Skeletal muscle satellite cell (primary cell): Measurements from ENCODE around the gene DUOXA2. TPM values are rescaled to one million over a fixed set of nuclear protein-coding genes. Genes with fewer than 3 reads are reported as not detected.
"Not testable (repeated sequence)": the region's sequence is repeated elsewhere in the genome, so short reads cannot be mapped to it uniquely, and the experiment has no call there.

ENCODE experiments used
- H3K27me3 ChIP-seq: 2 replicates; pipeline ENCODE4 v1.7.0; 2013; ENCODE audit warnings: low read length; ENCODE audit not compliant: control insufficient read depth, insufficient read depth
- H3K36me3 ChIP-seq: 2 replicates; pipeline ENCODE4 v1.7.0; 2013; ENCODE audit warnings: mild to moderate bottlenecking, control low read depth, low read length; ENCODE audit not compliant: insufficient read depth
- H3K4me1 ChIP-seq: 2 replicates; pipeline ENCODE4 v1.7.0; 2013; ENCODE audit warnings: low read length; ENCODE audit not compliant: control insufficient read depth, insufficient read depth
- H3K4me2 ChIP-seq: 2 replicates; pipeline ENCODE4 v1.7.0; 2013; ENCODE audit warnings: mild to moderate bottlenecking, low read length
- H3K4me3 ChIP-seq: 2 replicates; pipeline ENCODE4 v1.7.0; 2013; ENCODE audit warnings: low read length
- H3K9ac ChIP-seq: 2 replicates; pipeline ENCODE4 v1.7.0; 2013; ENCODE audit warnings: mild to moderate bottlenecking, low read depth, low read length, moderate library complexity
- H3K9me3 ChIP-seq: replicated peaks from 2 replicates; pipeline ENCODE4 v1.7.0; 2013; ENCODE audit warnings: mild to moderate bottlenecking, control low read depth, low read length
- total RNA-seq: library from RNA; depleted of rRNA; stranded (reverse); fragments of >200 nt; gene quantifications from 2 replicates; pipeline ENCODE4 v1.2.3, GENCODE V29; 2012; rRNA removed

DUOXA2 gene
- not detected in 2 replicates for total RNA-seq

DNA sequence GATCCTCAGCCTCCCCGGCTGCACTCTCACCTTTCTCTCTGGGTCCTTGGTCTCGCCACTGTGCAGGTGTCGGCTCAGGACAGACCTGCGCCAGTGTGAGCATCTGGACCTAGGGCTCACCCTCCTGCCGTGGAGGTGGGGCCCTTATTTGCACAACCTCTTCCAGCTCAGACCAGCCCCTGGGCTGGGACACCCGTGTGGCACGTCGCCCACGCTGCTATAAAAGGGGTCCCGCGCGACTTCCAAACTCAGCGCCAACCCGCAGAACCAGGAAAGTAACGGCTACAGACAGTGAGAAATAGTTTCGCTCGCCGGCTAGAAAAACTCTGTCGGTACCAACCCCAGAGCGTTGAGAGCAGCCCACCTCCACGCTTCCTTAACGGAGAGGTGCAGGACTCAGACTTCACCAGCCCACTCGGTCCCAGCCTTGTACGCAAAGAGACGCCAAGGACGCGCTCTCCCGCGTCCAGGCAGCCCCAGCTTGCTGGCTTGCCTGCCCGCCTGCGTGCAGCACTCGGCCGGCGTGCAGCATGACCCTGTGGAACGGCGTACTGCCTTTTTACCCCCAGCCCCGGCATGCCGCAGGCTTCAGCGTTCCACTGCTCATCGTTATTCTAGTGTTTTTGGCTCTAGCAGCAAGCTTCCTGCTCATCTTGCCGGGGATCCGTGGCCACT lies at the start of gene DUOXA2, which contains the start of gene DUOX2:
Gene DUOXA2 (plus strand): TSS at position 251 of the 675 bp plus-strand sequence. CDS start 280 bp downstream, at position 531.
Gene DUOX2 (minus strand): TSS at position 97 of the 675 bp plus-strand sequence. CDS start 761 bp downstream, outside the sequence.
- Histone ChIP-seq H3K4me3 (no peak within 1 kb of the TSS), H3K27me3 (peaks cover 81% of the 10 kb centered on the region), H3K4me1 (no peaks in the 10 kb centered on the region), H3K9me3 (no peaks in the 10 kb centered on the region), H3K4me2 (peak within 1 kb of the TSS; percentile 20), H3K9ac (no peak within 1 kb of the TSS), H3K36me3 (no peaks in the 10 kb centered on the region)

DNA sequence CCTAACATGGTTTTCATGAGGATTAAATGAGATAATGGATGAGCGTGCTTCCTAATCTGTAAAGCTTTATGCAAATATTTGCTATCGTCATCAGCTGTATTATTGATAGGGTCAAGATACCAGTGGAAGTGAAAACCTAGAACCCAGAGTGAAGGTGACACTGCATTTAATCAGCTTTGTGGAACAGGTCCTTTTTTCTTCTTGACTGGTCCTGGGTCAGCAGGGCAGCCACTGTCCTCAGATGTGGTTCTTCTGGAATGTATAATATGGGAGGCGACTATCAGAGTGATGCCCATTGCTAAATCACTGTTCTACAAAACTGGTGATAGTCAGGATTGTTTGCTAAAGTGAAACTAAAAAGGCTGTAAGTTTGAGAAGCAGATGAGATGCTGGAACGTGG lies 49.7 kb upstream of the DUOXA2 start:
- Histone ChIP-seq H3K27me3 (no peaks in the 10 kb centered on the region), H3K4me2 (no peak overlapping the region), H3K9me3 (no peaks in the 10 kb centered on the region), H3K36me3 (no peaks in the 10 kb centered on the region), H3K9ac (no peak overlapping the region), H3K4me3 (no peak overlapping the region), H3K4me1 (no peaks in the 10 kb centered on the region)

DNA sequence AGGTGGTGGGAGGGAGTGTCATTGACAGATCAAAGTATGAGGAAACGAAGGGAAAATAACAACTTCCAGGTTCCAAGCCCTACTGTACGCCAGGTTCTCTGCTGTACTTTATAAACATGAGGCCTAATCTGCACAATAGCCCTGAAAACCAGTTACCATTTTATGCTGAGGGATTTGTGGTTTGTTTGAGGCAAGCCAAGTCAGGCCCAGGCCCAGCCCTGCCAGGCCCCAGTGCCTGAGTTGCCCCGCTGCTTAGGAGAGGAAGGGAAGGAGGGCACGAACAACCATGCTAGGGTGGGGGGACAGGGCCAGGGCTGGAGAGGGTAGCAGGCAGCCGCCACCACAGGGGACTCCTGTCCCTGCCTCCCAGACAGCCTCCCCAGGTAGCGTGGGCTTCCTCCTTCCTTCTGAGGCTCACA lies 44.2 kb upstream of the DUOXA2 start:
- H3K9ac ChIP-seq, H3K27me3 ChIP-seq, H3K9me3 ChIP-seq, H3K4me1 ChIP-seq, H3K4me2 ChIP-seq, H3K4me3 ChIP-seq, H3K36me3 ChIP-seq: not testable (repeated sequence)

DNA sequence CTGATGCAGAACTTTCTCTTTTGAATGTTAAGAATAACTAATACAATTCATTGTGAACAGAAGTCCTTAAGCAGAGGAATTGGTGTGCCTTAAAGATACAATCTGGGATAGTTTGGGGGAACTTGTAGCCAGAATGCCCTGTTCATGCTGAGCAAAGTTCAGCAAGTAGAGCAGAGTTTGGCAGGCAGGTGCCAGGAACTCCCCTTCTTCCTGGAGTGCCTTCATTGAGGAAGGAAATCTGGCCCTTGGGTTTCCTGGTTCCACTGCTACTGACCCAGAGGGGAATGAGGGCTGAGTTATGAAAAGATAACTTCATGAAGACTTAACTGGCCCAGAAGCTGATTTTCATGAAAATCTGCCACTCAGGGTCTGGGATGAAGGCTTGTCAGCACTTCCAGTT lies 40.5 kb upstream of the DUOXA2 start:
- not testable (repeated sequence) for H3K4me3 ChIP-seq

DNA sequence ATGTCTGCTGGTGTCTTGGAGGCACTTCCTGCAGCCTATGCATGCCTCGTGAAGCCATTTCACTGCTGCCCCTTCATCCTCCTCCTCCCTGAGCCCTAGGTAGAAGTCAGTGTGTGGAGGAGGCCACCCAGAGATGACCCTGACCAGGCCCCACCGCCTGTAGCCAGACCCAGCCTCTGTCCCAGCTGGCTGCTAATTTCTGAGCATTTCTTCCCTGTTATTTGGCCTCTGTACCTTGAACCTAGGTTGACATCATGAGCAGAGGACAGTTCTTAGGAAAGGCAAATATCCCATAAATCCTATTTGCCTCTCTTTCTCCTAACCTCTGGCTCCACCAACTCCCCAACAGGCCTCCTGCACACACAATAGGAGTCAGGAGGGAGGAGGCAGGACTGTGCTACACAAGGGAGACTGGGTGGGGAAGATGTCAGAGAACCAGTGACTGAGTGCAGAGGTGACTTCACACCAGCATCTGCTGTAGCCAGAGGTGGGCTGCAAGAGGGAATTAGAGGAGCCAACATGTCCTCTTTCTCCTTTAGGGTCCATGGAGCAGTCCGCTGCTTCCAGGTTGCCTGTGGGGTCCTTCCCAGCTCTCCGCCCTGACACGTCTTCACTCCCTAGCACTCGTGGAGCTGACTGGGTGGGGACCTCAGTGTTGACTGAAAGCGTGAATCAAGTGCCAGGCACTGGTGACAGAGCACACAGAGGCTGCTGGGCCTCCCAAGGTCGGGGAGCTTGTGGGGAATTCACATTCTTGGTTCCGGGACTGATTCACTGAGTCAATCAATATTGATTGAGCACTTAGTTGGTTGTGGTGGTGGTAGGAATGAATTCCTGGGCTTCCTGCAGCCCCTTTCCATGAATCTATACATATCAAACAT lies 38.4 kb upstream of the DUOXA2 start:
- H3K4me2 ChIP-seq, H3K4me3 ChIP-seq, H3K9me3 ChIP-seq, H3K36me3 ChIP-seq, H3K4me1 ChIP-seq, H3K27me3 ChIP-seq, H3K9ac ChIP-seq: not testable (repeated sequence)

More for the DNA sequence above, 40.5 kb upstream of the DUOXA2 start:
- H3K9me3 ChIP-seq, H3K4me2 ChIP-seq, H3K36me3 ChIP-seq, H3K4me1 ChIP-seq, H3K27me3 ChIP-seq, H3K9ac ChIP-seq: not testable (repeated sequence)

DNA sequence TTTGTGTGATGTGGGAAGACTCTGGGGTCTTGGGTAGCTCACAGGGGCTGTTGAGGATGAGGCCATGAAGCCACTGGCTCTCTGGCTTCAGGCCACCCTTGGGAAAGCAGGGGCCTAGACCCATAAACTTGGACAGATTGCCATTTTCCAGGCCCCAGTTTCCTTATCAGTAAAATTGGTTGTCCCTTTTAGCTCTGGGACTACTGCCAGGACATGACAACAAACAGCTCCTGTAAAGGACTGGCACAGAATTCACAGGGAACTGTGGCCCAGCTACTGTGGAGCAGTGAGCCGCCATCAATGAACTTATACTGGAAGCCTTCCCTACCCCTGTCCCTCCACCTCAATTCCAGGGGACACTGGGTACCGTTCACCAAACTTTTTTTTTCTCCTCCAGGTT lies 36.7 kb upstream of the DUOXA2 start:
- not testable (repeated sequence) for H3K9me3 ChIP-seq, H3K4me2 ChIP-seq, H3K27me3 ChIP-seq, H3K36me3 ChIP-seq, H3K4me1 ChIP-seq, H3K4me3 ChIP-seq, H3K9ac ChIP-seq

DNA sequence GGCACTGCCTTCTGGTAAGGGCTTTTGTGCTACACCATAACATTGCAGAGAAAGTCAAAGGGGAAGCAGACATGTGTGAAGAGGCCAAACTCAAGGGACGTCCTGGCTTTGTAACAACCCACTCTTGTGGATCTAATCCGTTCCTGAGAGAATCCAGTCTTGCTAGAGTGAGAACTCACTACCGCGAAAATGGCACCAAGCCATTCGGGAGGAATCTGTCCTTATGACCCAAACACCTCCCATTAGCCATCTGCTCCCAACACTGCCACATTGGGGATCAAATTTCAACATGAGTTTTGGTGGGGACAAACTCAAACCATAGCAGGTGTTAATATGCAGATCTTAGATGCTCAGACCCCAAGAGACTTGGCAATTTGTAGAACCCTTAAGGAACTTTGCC lies 34.9 kb upstream of the DUOXA2 start:
- not testable (repeated sequence) for H3K9ac ChIP-seq, H3K27me3 ChIP-seq, H3K36me3 ChIP-seq, H3K4me3 ChIP-seq, H3K4me2 ChIP-seq, H3K4me1 ChIP-seq, H3K9me3 ChIP-seq

DNA sequence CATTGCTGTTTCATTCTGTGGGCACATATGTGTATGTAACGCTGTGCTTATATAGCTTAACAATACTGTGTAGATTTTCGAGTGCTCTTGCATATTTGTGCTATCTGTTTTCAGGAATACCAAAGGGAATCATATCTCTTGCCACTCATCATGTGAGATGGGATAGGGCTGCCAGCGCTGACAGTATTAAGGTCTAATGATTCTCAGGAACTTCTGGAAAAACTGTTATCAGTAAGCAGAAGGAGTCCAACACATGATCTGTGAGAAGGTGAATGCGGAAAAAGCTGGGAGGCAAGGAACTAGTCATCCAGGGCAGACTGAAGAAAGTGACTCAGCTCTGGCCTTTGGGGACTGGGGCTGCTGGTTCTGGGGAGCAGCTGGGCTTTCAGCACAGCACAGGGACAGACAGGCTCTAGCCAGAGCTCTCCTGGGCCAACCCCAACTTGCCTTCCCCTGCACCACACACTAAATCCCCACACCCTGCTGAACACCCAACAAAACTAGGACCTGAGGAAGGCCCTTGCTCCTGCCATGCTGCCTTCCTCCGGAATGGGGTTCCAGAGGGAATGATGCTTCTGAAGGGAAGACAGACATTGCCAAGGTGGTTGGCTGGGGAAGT lies 34.4 kb upstream of the DUOXA2 start:
- not testable (repeated sequence) for H3K36me3 ChIP-seq, H3K9me3 ChIP-seq, H3K9ac ChIP-seq, H3K4me2 ChIP-seq, H3K4me1 ChIP-seq, H3K4me3 ChIP-seq
- H3K27me3 ChIP-seq: peaks cover 11% of the 10 kb centered on the region

DNA sequence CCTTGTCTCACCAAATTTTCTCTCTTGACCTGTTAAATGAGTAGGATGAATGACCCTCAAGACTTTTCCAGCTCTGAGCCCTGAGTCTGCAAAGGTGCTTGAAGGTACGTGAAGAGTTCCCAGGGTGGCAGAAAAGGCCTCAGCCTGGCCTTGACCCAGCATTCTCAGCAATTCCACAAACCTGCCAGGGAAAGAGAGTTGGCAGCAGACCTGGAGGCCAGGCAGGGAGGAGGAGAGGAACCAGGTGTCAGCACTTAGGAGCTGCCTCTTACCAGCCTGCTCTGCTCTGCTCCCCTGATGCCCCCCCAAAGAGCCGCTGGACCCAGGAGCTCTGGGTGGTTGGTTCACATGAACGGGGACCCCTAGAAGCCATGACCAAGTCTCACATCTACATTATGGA lies 33.5 kb upstream of the DUOXA2 start:
- H3K4me1 ChIP-seq, H3K4me2 ChIP-seq, H3K9ac ChIP-seq, H3K36me3 ChIP-seq, H3K4me3 ChIP-seq, H3K9me3 ChIP-seq: not testable (repeated sequence)
- H3K27me3 ChIP-seq: peaks cover 18% of the 10 kb centered on the region

DNA sequence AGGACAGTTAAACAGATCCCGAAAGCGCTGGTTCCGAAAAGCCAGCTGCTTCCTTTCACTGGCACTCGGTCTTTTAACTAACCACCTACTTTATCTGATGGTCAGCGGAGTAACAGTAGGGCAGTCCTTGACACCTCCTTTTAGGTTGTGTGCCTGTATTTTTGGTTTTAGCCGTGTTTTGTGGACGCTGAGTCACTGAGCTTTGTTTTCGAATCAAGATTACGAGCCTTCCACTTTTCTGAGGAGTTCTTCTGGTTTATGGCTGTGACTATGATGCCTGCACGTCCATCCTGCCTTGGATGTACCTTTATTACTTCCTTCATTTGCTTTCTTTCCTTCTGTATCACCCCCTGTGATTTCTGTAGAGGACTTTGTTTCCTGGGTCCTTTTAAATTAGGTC lies 31.7 kb upstream of the DUOXA2 start:
- not testable (repeated sequence) for H3K4me1 ChIP-seq, H3K4me2 ChIP-seq, H3K9ac ChIP-seq, H3K9me3 ChIP-seq, H3K36me3 ChIP-seq, H3K4me3 ChIP-seq
- H3K27me3 ChIP-seq: peaks cover 23% of the 10 kb centered on the region

DNA sequence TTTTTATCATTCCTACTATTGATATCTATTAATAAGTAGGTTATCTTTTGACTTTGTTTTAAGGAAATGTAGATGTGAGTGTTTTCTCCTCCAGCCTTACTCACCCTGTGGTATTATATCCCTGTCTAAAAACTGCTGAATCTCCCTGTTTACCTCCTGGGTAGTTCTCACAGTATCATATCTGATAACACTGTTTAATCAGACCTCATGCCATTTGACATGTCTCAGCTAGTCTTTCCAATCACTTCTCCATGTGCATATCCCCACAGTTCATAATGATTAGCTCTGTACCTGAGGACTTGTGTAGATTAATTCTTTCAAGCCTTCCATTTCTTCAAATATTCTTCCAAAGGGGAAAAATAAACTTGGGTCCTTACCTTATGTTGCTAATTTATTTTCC lies 30.9 kb upstream of the DUOXA2 start:
- H3K4me3 ChIP-seq: no peak overlapping the region
- H3K4me2 ChIP-seq: no peak overlapping the region

More for the DNA sequence above, 30.9 kb upstream of the DUOXA2 start:
- peaks cover 28% of the 10 kb centered on the region for H3K27me3 ChIP-seq
- H3K9me3 ChIP-seq: no peaks in the 10 kb centered on the region
- H3K36me3 ChIP-seq: no peaks in the 10 kb centered on the region
- H3K4me1 ChIP-seq: no peaks in the 10 kb centered on the region
- no peak overlapping the region for H3K9ac ChIP-seq
